Ramos (cell line): Measurements from ENCODE around the gene MARCHF2.

ENCODE experiments used
- in situ Hi-C: fragments of 300-500 bp; cut with MboI; formaldehyde crosslinking; loops from one replicate; pipeline ENCODE4 v1.14.3; 2022; ENCODE audit warnings: low sequenced_read_pairs; ENCODE audit not compliant: unreplicated experiment

The MARCHF2 gene

DNA sequence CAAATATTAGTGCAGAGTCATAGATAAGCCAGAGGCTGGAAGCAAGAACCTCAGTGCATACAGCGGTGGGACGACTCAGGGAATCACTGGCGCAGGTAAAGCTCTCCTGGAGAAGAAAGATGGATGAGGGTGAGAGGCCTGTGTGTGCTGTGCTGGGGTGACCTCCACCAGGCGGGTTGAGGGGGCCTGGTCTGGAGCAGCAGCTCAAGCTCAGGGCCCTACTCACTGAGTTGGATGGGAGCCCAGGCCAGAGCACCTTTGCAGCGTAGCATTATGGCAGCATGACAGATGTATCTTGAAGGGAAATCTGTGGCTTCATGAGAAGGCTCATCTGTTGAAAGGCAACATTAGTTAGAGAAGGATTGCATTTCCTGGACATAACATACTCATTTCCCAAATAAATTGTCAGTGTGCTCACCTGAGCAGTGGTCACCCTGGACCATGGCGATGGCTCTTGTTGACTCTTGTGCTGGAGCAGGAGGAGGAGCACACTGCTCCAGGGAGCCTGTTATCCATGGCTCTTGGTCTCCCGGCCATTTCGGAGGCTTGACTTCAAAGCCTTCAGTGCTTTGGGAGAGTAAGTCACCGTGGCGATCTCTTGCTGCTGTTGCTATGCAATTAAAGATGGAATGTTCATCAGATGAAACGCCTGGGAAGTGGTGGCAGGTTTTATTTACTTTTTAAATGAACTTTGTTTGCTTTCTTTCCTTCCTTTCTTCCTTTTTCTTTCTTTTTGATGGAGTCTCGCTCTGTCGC is 56.7 kb downstream of the MARCHF2 start:
- in situ Hi-C loops: no loop called here

DNA sequence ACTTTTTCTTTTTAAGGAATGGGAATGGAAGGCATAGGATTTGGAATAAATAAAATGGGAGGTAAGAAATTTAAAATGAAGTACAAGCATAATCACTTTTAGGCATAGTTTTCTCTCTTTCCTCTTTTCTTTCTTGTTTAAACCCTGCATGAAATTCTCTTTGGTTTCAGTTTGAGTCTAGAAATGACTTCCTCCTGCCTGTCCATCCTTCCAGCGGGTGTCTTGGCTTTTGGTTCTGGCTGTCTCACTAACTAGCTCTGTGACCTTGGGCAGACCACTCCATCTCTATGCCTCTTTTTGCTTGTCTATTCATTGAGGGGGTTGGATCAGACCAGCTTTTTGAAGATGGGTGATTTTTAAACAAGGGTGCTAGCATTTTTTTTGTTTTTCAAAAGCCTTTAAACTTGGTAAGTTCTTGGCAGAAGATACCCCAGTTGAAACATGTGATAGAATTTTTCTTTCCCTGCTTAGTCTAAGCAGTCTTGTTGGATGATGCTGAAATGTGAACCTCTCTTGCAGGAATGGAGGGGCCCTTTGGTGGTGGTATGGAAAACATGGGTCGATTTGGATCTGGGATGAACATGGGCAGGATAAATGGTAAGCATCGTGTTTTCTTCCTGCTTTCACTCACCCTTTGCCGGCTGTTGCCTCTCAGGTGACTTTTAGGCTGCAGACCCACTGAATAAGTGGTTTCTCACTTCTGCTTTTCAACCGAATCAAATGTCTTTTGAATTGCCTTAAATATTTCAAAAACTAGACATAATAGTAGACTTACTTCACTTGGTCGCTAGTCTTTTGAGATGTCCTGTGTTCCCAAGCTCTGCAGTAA is 60.8 kb downstream of the MARCHF2 start:
- in situ Hi-C loops: no loop called here

DNA sequence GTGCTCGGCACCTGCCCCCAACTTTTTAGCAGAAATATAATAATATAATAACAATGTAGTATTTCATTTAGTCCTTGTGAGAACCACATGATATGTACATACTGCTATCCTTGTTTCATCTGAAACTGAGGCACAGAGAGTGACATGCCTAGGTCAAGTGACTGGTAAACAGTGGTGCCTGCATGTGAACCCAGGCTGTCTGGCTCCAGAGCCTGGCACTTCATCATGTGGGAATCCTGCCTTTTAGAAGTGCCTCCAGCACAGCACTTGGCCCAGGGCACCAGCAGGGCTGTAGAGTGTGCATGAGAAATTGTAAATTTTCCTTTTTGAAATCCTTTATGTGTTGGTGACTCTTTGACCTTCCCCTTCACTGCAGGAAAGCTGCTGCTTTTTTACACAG is 61.9 kb downstream of the MARCHF2 start:
- in situ Hi-C loops: no loop called here

DNA sequence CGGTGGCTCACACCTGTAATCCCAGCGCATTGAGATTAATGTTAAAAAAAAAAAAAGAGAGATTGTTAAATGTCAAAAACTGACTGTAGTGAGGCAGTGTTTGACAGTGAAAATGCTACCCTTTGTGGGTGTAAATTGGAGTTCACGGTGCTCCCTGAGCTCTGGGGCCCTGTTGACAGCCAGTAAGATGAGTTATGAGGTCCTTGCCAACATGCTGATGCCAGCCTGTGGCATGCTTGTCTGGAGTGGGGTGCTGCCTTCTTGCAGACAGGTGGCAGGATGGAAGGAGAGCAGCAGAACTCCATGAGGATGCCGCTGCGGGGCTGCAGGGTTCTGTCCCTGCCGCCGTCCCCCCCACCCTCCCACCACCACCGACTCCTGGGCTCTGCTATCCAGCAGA is 63.4 kb downstream of the MARCHF2 start:
- in situ Hi-C loops: no loop called here

DNA sequence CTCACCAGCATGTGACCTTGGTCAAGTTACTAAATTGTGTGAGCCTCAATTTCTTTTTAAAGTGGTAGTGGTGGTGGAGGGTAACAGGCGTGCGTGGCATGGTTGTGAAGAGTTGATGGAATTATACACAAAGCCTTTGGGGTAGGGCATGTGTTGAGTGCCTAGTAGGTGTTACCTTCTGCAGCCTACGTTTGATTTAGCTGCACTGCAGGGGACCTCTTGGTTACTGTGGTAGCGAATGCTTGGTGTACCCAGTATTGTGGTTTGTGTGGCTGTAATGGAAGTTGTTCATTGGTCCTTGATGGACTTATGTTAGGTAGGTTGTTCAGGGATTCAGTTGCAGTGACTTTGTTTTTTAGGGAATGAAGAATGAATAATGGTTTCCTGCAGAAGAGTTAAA is 64.8 kb downstream of the MARCHF2 start:
- in situ Hi-C loops: no loop called here

DNA sequence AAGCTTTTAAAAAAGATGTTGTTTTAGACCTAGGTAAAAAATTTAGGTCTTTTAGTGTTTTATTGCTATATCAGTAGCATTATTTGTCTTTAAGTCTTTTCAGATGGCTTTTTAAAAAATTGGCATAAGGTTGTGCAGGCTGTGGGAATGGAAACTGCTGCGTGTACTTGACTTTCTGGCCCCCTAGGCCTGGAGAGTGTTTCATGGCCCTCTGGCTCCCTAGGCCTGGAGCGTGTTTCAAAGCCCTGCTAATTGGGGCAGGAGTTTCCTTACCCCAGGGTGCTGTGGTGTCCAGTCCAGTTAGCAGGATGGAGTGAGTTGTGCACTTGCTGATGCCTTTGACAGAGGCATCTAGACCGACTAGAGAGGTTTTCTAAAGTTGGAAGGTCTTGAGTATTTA is 65.5 kb downstream of the MARCHF2 start:
- in situ Hi-C loops: no loop called here

DNA sequence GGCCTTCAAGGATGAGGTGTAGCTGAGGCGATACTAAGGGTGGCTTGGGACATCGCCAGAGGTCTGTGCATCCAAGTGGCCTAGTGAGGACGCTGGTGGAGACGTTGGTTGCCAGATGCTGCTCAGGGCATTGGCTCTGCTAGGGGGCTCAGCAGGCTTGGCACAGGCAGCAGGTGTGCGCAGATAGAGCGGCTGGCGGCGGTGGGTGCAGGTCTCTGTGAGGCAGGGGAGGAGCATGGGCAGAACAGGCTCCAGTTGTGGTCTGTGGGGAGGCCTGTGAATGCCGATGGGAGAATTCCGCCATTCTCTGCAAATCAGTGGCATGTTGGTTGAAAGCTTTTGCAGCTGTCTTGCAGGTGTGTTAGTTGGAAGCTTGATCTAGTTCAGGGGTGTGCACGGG is 68.1 kb downstream of the MARCHF2 start:
- in situ Hi-C loops: no loop called here

DNA sequence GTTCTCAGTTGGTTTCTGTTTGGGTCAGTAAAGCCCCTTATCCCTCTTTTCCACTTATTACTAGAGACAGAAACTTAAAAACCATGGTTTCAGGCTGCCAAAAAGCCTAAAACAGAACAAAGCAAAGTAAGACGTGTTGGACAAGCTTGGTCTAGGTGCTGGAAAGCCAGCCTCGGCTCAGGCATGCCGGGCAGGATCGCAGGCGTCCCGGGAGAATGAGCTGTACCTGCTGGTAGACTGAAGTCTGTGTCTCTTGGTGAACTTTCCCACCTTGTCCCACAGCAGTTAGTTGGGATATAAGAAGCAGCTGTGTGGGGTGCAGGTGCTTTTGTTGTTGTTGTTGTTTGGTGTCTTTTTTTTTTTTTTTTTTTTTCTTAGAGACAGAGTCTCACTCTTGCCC is 68.5 kb downstream of the MARCHF2 start:
- in situ Hi-C loops: no loop called here

DNA sequence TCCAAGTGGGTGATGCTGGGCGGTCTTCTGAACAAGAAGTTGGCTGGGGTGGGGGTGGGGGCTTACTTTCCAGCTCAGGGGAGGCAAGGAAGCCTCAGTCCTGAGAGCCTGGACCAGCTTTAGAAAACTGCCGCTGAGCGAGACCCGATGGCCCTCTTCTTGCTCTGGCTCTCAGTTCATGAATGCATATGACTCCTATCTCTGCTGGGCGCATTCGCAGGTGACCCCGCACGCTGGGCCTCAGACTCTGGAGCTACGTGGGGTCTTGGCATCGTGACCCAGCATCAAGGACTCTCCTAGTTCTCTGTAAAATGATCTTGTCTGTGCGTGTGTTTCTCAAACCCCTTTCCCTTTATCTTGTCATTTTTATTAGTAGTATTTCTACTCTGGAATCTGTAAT is 69.6 kb downstream of the MARCHF2 start:
- in situ Hi-C loops: no loop called here

DNA sequence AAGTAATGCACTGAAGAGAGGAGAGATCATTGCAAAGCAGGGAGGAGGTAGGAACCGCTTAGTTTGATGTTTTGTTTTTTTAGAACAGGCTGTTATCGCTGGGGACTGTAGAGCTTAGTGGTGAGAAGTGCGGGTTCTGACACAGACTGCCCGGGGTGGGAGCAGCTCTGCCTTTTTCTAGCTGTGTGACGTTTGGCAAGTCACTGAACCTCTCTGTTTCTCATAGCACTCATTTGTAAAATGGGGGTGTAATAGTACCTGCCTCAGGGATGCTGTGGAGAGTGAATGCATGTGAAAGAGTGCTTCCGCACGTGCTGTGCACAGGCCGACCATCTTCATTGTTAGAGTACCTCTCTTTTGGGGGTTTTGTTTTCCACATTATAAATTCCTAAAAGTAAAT is 70.1 kb downstream of the MARCHF2 start:
- in situ Hi-C loops: no loop called here

DNA sequence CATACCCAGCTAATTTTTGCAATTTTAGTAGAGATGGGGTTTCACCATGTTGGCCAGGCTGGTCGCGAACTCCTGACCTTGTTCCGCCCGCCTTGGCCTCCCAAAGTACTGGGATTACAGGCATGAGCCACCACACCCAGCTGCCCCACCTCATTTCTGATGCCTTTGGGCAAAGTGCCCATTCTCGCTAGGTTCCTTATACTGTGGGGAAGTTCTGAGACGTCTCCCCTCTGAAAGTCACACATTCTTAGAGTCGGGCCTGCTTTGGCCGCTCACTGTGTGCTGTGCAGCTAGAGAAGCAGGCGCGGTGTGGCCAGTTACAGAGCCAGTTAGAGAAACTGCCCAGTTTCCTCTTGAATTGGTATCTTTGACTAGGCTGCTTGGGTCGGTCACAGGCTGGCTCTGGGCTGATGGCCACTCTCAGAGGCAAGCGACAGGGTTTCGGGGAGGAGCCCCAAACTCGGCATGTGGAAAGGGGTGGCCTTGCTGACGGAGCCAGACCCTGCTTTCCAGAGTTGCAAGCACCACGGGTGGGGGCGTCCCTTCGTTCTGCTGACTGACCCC is 71.3 kb downstream of the MARCHF2 start:
- in situ Hi-C loops: no loop called here

DNA sequence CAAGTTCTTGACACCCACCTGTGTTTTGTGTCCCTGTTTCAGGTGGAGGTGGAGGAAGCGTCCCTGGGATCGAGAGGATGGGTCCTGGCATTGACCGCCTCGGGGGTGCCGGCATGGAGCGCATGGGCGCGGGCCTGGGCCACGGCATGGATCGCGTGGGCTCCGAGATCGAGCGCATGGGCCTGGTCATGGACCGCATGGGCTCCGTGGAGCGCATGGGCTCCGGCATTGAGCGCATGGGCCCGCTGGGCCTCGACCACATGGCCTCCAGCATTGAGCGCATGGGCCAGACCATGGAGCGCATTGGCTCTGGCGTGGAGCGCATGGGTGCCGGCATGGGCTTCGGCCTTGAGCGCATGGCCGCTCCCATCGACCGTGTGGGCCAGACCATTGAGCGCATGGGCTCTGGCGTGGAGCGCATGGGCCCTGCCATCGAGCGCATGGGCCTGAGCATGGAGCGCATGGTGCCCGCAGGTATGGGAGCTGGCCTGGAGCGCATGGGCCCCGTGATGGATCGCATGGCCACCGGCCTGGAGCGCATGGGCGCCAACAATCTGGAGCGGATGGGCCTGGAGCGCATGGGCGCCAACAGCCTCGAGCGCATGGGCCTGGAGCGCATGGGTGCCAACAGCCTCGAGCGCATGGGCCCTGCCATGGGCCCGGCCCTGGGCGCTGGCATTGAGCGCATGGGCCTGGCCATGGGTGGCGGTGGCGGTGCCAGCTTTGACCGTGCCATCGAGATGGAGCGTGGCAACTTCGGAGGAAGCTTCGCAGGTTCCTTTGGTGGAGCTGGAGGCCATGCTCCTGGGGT is 72.7 kb downstream of the MARCHF2 start:
- in situ Hi-C loops: no loop called here

DNA sequence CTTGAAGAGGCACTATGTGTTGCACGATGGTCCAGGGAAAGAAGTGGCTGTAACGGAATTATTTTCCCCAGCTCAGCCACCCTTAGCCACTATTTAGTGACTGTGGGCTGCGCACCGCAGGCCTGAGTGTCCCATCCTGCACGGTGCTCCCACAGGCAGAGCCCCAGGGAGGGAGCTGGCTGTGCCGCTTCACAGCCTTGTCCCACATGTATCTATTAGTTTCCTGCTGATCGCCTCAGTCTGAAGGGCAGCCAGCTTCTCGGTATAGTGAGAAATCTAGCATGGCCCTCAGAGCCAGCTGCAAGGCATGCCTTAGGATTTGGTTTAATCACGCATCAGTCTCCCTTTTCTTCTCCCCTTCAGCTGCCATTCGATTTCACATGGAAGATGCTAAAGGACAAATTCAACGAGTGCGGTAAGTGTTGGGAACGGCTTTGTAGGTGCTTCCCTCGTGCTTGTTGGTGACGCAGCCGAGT is 73.6 kb downstream of the MARCHF2 start:
- in situ Hi-C loops: no loop called here

DNA sequence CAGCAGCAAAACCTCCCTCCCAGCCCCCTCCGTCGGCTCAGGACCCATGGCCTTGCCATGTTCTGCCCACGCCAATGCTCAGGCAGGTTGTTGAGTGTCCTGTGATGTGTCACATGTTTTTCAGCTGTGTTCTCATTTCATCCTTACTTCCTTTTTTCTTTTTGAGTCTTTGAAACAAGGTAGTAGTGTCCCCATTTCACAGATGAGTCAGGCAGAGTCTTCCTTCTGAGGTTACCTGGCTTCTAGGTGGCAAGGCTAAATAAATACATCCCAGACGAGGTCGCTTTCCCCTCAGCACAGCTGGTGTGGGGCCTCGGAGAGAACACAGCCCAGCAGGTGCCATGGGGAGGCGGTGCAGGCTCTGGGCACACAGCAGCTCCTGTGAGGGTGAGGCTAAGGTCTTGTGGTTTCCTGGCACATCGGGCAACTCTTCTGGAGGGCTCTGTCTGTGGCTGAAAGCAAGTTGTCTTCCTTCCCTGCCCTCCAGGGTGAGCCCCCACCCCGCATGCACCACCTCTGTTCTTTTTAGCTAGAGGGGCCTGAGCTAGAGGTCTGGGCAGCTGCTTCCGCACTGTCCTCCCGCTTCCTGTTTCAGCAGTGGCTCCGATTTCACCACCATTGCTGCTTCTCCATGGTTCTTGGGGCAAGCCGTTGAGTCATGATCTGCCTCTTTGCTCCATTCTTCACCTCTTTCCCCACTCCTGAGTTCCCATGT is 74.2 kb downstream of the MARCHF2 start:
- in situ Hi-C loops: no loop called here

DNA sequence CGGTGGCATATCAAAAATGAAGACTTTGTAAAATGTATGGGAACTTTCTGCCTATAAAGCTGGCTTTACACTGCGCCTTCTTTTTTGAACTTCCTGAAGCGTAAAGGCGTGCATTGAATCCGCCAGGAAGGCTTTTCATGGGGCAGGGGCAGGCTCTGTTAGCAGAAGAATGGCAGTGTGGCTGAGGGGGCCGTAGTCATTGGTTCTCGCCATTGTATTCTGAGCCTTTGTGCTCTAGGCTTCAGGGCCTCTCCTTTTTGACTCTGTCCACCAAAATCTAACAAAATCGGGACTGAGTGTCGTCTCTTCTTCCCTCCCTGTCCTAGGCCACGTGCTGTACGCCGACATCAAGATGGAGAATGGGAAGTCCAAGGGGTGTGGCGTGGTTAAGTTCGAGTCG is 75.3 kb downstream of the MARCHF2 start:
- in situ Hi-C loops: no loop called here
